Measurements from ENCODE around the gene SSC5D.
"Not testable (repeated sequence)": the region's sequence is repeated elsewhere in the genome, so short reads cannot be mapped to it uniquely, and the experiment has no call there.

The SSC5D gene

GRCh38 chr19:55487924-55488687, at the start of gene SSC5D:
Gene SSC5D, plus strand, starts transcription at chr19:55488436. Its CDS starts 154 bp downstream, at chr19:55488590.
- DNase-seq (ENCODE audit: low read depth in 2 of 3, low spot score in 2 of 3) = no peak

- no peak for DNase-seq (ENCODE audit: low read depth in 2 of 3, low spot score in 2 of 3)
Measured at GRCh38 chr19:55439052-55439451, 49.2 kb upstream of the SSC5D start.

- no peak for DNase-seq (ENCODE audit: low read depth in 2 of 3, low spot score in 2 of 3)
Measured at GRCh38 chr19:55440411-55441105, 47.7 kb upstream of the SSC5D start.

GRCh38 chr19:55441319-55441691, 46.9 kb upstream of the SSC5D start:
- DNase-seq (ENCODE audit: low read depth in 2 of 3, low spot score in 2 of 3) = no peak

GRCh38 chr19:55441692-55442321, 46.4 kb upstream of the SSC5D start:
- no peak for DNase-seq (ENCODE audit: low read depth in 2 of 3, low spot score in 2 of 3)

- no peak for DNase-seq (ENCODE audit: low read depth in 2 of 3, low spot score in 2 of 3)
Measured at GRCh38 chr19:55442372-55442961, 45.8 kb upstream of the SSC5D start.

- DNase-seq (ENCODE audit: low read depth in 2 of 3, low spot score in 2 of 3) = no peak
Measured at GRCh38 chr19:55443045-55443823, 45.0 kb upstream of the SSC5D start, which contains the start of gene SHISA7. Gene SHISA7, minus strand, starts transcription at chr19:55443300. Its CDS starts 437 bp downstream, at chr19:55442863.

GRCh38 chr19:55443824-55444480, 44.3 kb upstream of the SSC5D start:
- DNase-seq (ENCODE audit: low read depth in 2 of 3, low spot score in 2 of 3) = no peak

- no peak for DNase-seq (ENCODE audit: low read depth in 2 of 3, low spot score in 2 of 3)
Measured at GRCh38 chr19:55444646-55445045, 43.6 kb upstream of the SSC5D start.

GRCh38 chr19:55446060-55446459, 42.2 kb upstream of the SSC5D start:
- DNase-seq (ENCODE audit: low read depth in 2 of 3, low spot score in 2 of 3) = no peak

GRCh38 chr19:55447421-55448174, 40.6 kb upstream of the SSC5D start:
- DNase-seq (ENCODE audit: low read depth in 2 of 3, low spot score in 2 of 3) = no peak

GRCh38 chr19:55448175-55448490, 40.1 kb upstream of the SSC5D start:
- DNase-seq (ENCODE audit: low read depth in 2 of 3, low spot score in 2 of 3) = not testable (repeated sequence)

- no peak for DNase-seq (ENCODE audit: low read depth in 2 of 3, low spot score in 2 of 3)
Measured at GRCh38 chr19:55449469-55449868, 38.8 kb upstream of the SSC5D start.

- no peak for DNase-seq (ENCODE audit: low read depth in 2 of 3, low spot score in 2 of 3)
Measured at GRCh38 chr19:55451163-55451964, 36.9 kb upstream of the SSC5D start.

GRCh38 chr19:55451965-55452748, 36.1 kb upstream of the SSC5D start:
- no peak for DNase-seq (ENCODE audit: low read depth in 2 of 3, low spot score in 2 of 3)

- DNase-seq (ENCODE audit: low read depth in 2 of 3, low spot score in 2 of 3) = no peak
Measured at GRCh38 chr19:55452749-55453346, 35.4 kb upstream of the SSC5D start.

GRCh38 chr19:55453511-55454260, 34.5 kb upstream of the SSC5D start:
- DNase-seq (ENCODE audit: low read depth in 2 of 3, low spot score in 2 of 3) = no peak

Data from activated CD8-positive, alpha-beta memory T cell treated with anti-CD3 and anti-CD28 coated beads for 48 hours (primary cell).